OCI-LY1 (cell line): ENCODE data around the gene ZNF467.

Source experiments
- H2AFZ ChIP-seq: fragments of 200-600 bp; sonication (generic), shearing (Covaris generic); 2 replicates; pipeline ENCODE4 v1.6.0; 2014; ENCODE audit warnings: antibody characterized with exemption, mild to moderate bottlenecking, low read length
- H3F3A ChIP-seq: fragments of 200-600 bp; sonication (generic), shearing (Covaris generic); 2 replicates; pipeline ENCODE4 v1.6.0; 2014; ENCODE audit warnings: mild to moderate bottlenecking, antibody characterized with exemption, low read length, moderate library complexity; ENCODE audit not compliant: insufficient read depth
- H3K27ac ChIP-seq: fragments of 200-600 bp; sonication (generic); 2 replicates; pipeline ENCODE4 v1.5.1; 2014; ENCODE audit warnings: low read length, mixed run types, mild to moderate bottlenecking, low read depth; ENCODE audit not compliant: poor library complexity, severe bottlenecking
- H3K27me3 ChIP-seq: fragments of 200-600 bp; sonication (generic); 2 replicates; pipeline ENCODE4 v1.6.0; 2014; ENCODE audit warnings: antibody characterized with exemption, mild to moderate bottlenecking, low read length, moderate library complexity; ENCODE audit not compliant: insufficient read depth
- H3K36me3 ChIP-seq: fragments of 200-600 bp; sonication (generic); 2 replicates; pipeline ENCODE4 v1.6.1; 2014; ENCODE audit warnings: mild to moderate bottlenecking, antibody characterized with exemption, low read length, moderate library complexity, mixed read lengths; ENCODE audit not compliant: insufficient read depth
- H3K4me1 ChIP-seq: fragments of 200-600 bp; sonication (generic); 2 replicates; pipeline ENCODE4 v1.5.1; 2014; ENCODE audit warnings: mild to moderate bottlenecking, low read length, moderate library complexity; ENCODE audit not compliant: insufficient read depth, severe bottlenecking
- H3K4me2 ChIP-seq: fragments of 200-600 bp; sonication (generic), shearing (Covaris generic); 2 replicates; pipeline ENCODE4 v1.6.1; 2014; ENCODE audit warnings: low read length
- H3K4me3 ChIP-seq: fragments of 200-600 bp; sonication (generic); 2 replicates; pipeline ENCODE4 v1.5.1; 2014; ENCODE audit warnings: low read length, low read depth, mild to moderate bottlenecking, mixed read lengths; ENCODE audit not compliant: poor library complexity, severe bottlenecking
- H3K79me2 ChIP-seq: fragments of 200-600 bp; shearing (Covaris generic); 2 replicates; pipeline ENCODE4 v1.6.1; 2016; ENCODE audit warnings: mixed run types, low read length, mixed read lengths; ENCODE audit not compliant: insufficient read depth
- H3K9ac ChIP-seq: fragments of 200-600 bp; sonication (generic), shearing (Covaris generic); 2 replicates; pipeline ENCODE4 v1.6.1; 2014; ENCODE audit warnings: mild to moderate bottlenecking, low read length, mixed read lengths
- H3K9me2 ChIP-seq: fragments of 200-600 bp; sonication (generic), shearing (Covaris generic); 2 replicates; pipeline ENCODE4 v1.6.1; 2014; ENCODE audit warnings: low read depth, mild to moderate bottlenecking, low read length, mixed read lengths
- H3K9me3 ChIP-seq: fragments of 200-600 bp; shearing (Covaris generic); 2 replicates; pipeline ENCODE4 v1.6.1; 2014; ENCODE audit warnings: low read length, mixed read lengths
- H4K20me1 ChIP-seq: fragments of 200-600 bp; sonication (generic), shearing (Covaris generic); 2 replicates; pipeline ENCODE4 v1.6.0; 2016; ENCODE audit warnings: mild to moderate bottlenecking, low read length; ENCODE audit not compliant: insufficient read depth
- EZH2 ChIP-seq: fragments of 200-600 bp; sonication (generic), shearing (Covaris generic); IDR thresholded peaks from 2 replicates; pipeline ENCODE4 v1.8.0; 2017; ENCODE audit warnings: borderline replicate concordance, mixed run types, mild to moderate bottlenecking, antibody characterized with exemption, low read length, moderate library complexity, mixed read lengths
- TF ChIP-seq, protein P1 (sequence below): fragments of 200-600 bp; sonication (generic), shearing (Covaris generic); IDR thresholded peaks from 2 replicates; pipeline ENCODE4 v1.5.1; 2017; ENCODE audit warnings: mild to moderate bottlenecking, antibody characterized with exemption, low read length, moderate library complexity, mixed read lengths

The ZNF467 gene

DNA sequence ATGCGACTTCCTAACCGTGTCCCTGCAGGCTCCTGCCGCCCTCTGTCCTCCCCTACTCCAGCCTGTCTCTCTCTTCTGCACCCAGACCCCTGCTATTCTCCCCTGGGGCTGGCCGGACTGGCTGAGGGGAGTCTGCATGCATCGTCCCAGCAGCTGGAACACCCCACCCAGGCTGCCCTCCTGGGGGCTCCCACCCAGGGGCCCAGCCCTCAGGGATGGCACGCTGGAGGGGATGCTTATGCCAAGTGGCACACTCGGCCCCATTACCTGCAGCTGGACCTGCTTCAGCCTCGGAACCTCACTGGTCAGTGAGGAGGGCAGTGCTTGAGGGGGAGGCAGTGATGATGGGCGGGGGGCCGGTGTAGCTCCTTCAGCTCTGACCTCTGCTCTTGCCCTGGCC, 21.7 kb upstream of the ZNF467 start:
- Histone ChIP-seq H3F3A (no peaks in the 10 kb centered on the region), H3K9ac (no peak overlapping the region), H3K4me1 (no peaks in the 10 kb centered on the region), H4K20me1 (no peaks in the 10 kb centered on the region), H3K27me3 (no peaks in the 10 kb centered on the region), H3K79me2 (no peaks in the 10 kb centered on the region), H3K9me2 (no peaks in the 10 kb centered on the region), H3K4me2 (no peak overlapping the region), H2AFZ (no peak overlapping the region), H3K4me3 (no peak overlapping the region), H3K9me3 (no peaks in the 10 kb centered on the region), H3K27ac (no peak overlapping the region), H3K36me3 (no peaks in the 10 kb centered on the region)
- TF ChIP-seq, protein P1, sequence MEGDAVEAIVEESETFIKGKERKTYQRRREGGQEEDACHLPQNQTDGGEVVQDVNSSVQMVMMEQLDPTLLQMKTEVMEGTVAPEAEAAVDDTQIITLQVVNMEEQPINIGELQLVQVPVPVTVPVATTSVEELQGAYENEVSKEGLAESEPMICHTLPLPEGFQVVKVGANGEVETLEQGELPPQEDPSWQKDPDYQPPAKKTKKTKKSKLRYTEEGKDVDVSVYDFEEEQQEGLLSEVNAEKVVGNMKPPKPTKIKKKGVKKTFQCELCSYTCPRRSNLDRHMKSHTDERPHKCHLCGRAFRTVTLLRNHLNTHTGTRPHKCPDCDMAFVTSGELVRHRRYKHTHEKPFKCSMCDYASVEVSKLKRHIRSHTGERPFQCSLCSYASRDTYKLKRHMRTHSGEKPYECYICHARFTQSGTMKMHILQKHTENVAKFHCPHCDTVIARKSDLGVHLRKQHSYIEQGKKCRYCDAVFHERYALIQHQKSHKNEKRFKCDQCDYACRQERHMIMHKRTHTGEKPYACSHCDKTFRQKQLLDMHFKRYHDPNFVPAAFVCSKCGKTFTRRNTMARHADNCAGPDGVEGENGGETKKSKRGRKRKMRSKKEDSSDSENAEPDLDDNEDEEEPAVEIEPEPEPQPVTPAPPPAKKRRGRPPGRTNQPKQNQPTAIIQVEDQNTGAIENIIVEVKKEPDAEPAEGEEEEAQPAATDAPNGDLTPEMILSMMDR = no peak
- no peak for TF ChIP-seq EZH2

DNA sequence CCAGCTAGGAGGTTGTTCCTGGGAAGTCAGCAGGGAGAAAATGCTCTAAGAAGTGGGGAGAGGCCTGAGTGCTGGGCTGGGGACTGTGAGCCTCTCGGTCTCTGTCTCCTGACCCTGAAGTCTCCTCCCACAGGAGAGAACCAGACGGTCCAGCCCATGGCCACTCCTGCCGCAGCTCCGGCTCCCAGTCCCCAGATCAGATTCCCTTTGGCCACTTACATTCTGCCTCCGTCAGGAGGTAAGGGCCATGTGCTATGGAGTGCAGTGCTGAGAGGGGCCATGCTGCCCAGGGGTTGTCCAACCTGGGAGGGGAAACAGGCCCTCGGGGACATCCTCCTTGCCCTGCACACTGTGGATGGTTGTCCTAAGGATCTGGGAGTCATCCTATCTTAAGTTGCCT, 21.3 kb upstream of the ZNF467 start:
- H3K4me2 ChIP-seq = no peak overlapping the region
- H3K79me2 ChIP-seq = no peaks in the 10 kb centered on the region
- H3F3A ChIP-seq = no peaks in the 10 kb centered on the region
- no peaks in the 10 kb centered on the region for H3K9me2 ChIP-seq
- no peaks in the 10 kb centered on the region for H3K36me3 ChIP-seq
- no peak overlapping the region for H2AFZ ChIP-seq
- H3K9ac ChIP-seq = no peak overlapping the region
- no peaks in the 10 kb centered on the region for H3K27me3 ChIP-seq
- no peaks in the 10 kb centered on the region for H4K20me1 ChIP-seq
- no peak overlapping the region for H3K27ac ChIP-seq
- no peak overlapping the region for H3K4me3 ChIP-seq
- TF ChIP-seq, protein P1 = no peak
- no peak for TF ChIP-seq EZH2
- H3K9me3 ChIP-seq = no peaks in the 10 kb centered on the region
- H3K4me1 ChIP-seq = no peaks in the 10 kb centered on the region

DNA sequence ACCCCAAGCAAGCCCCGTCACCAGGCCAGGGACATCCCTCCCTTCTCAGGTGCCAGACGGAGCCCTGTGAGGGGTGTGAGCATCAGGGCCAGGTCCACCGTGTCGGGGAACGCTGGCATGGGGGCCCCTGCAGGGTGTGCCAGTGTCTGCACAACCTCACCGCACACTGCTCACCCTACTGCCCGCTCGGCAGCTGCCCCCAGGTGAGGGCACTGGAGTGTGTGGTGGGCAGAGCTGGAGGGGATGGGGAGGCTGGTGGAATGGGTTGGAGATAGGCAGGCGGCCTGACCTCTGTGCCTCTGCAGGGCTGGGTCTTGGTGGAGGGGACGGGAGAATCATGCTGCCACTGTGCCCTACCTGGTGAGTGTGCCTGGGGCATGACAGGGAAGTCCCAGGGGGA, 19.9 kb upstream of the ZNF467 start:
- Histone ChIP-seq H3K36me3 (no peaks in the 10 kb centered on the region), H4K20me1 (no peaks in the 10 kb centered on the region), H3K9me2 (no peaks in the 10 kb centered on the region), H3K79me2 (no peaks in the 10 kb centered on the region), H2AFZ (no peak overlapping the region), H3K4me2 (no peak overlapping the region), H3K4me1 (no peaks in the 10 kb centered on the region), H3K9me3 (no peaks in the 10 kb centered on the region), H3K27me3 (no peaks in the 10 kb centered on the region), H3K27ac (no peak overlapping the region), H3K4me3 (no peak overlapping the region), H3F3A (no peaks in the 10 kb centered on the region), H3K9ac (no peak overlapping the region)
- TF ChIP-seq EZH2 = no peak
- TF ChIP-seq, protein P1 = no peak
